K562 (cell line): Measurements from ENCODE around the gene FAM228A. TPM values are rescaled to one million over a fixed set of nuclear protein-coding genes. Genes with fewer than 3 reads are reported as not detected.
A peak's percentile ranks its signal among the peaks of the same experiment; 100 is the strongest.

Experiments
- ATAC-seq: fragments of 200-7000 bp; cut with Tn5 transposase; 3 replicates; pipeline ENCODE4 v1.9.1; 2020; ENCODE audit warnings: moderate library complexity
- BruUV-seq: library from RNA; stranded (reverse); fragments of 400-500 nt; replicated peaks from 2 replicates; lab custom pipeline; 2021; lab: Mats Ljungman, UMichigan
- CTCF ChIA-PET: fragments of 300-600 bp; formaldehyde crosslinking; extraction: SDS; loops from one replicate; lab custom pipeline; 2021; ENCODE audit warnings: low intra/inter-chr PET ratio; lab: Yijun Ruan, JAX
- POLR2A ChIA-PET: fragments of 300-600, 350-650 bp; sonication (Branson Sonifier 250); formaldehyde crosslinking; extraction: SDS; loops from one replicate; lab custom pipeline; 2021; ENCODE audit warnings: antibody characterized with exemption, inconsistent platforms; lab: Yijun Ruan, JAX
- DNase-seq, 4 experiments: peaks; one replicate each; pipeline versions ENCODE4 v3.0.0 to v3.0.0-alpha.2; 2011 to 2018; ENCODE audit warnings: low spot score in 3 of 4, mixed read lengths in 3 of 4; ENCODE audit errors: extremely low read depth in 1 of 4
- FAIRE-seq: peaks from 2 replicates; lab custom pipeline; 2011; peaks lifted over from hg19 to GRCh38; lab: Jason Lieb, UNC
- H2AFZ ChIP-seq: 2 replicates; pipeline ENCODE4 v1.6.0; 2011; ENCODE audit warnings: low read depth, low read length, control low read depth, inconsistent platforms
- H3K27ac ChIP-seq: fragments of 200-600 bp; 3 replicates; pipeline ENCODE4 v1.8.0; 2011; ENCODE audit warnings: low read depth, mild to moderate bottlenecking, control low read depth, inconsistent platforms, low read length, moderate library complexity, mixed read lengths; ENCODE audit errors: extremely low read depth
- H3K27me3 ChIP-seq, 2 experiments: fragments of 300-600 bp in 1 of 2; 2 replicates in 1 of 2; 3 replicates in 1 of 2; pipeline versions ENCODE4 v1.6.0 to v1.8.0; 2011; ENCODE audit warnings: inconsistent platforms in 2 of 2, low read length in 2 of 2, mild to moderate bottlenecking in 1 of 2, mixed read lengths in 1 of 2, moderate library complexity in 1 of 2; ENCODE audit not compliant: control insufficient read depth in 2 of 2, insufficient read depth in 2 of 2
- H3K36me3 ChIP-seq: fragments of 300-600 bp; 3 replicates; pipeline ENCODE4 v1.8.0; 2011; ENCODE audit warnings: mild to moderate bottlenecking, low read length, inconsistent platforms; ENCODE audit not compliant: control insufficient read depth, insufficient read depth
- H3K4me1 ChIP-seq, 2 experiments: fragments of 200-600 bp in 1 of 2; replicated peaks in 1 of 2; 2 replicates in 1 of 2; 3 replicates in 1 of 2; pipeline versions ENCODE4 v1.5.1 to v1.8.0; 2011; ENCODE audit warnings: inconsistent platforms in 2 of 2, low read length in 2 of 2, mild to moderate bottlenecking in 1 of 2, mixed read lengths in 1 of 2, moderate library complexity in 1 of 2; ENCODE audit not compliant: control insufficient read depth in 2 of 2, insufficient read depth in 2 of 2
- H3K4me2 ChIP-seq: 2 replicates; pipeline ENCODE4 v1.6.1; 2011; ENCODE audit warnings: low read length, control low read depth, inconsistent platforms, mixed read lengths; ENCODE audit not compliant: insufficient read depth
- H3K4me3 ChIP-seq: fragments of 200-600 bp; sonication (generic), shearing (Covaris generic); 2 replicates; pipeline ENCODE4 v1.5.1; 2016; ENCODE audit warnings: control low read depth, inconsistent platforms
- H3K79me2 ChIP-seq: fragments of 200-600 bp; 3 replicates; pipeline ENCODE4 v1.8.0; 2011; ENCODE audit warnings: low read length, inconsistent platforms; ENCODE audit not compliant: control insufficient read depth, insufficient read depth
- H3K9ac ChIP-seq, 2 experiments: 2 replicates each; pipeline versions ENCODE4 v1.6.0 to v1.6.1; 2011; ENCODE audit warnings: low read depth in 2 of 2, low read length in 2 of 2, control low read depth in 1 of 2, inconsistent platforms in 1 of 2, mild to moderate bottlenecking in 1 of 2, mixed read lengths in 1 of 2; ENCODE audit not compliant: insufficient read depth in 1 of 2
- H3K9me1 ChIP-seq: one replicate; pipeline ENCODE4 v1.6.0; 2011; ENCODE audit warnings: inconsistent platforms, mild to moderate bottlenecking, low read length, moderate library complexity; ENCODE audit not compliant: control insufficient read depth, insufficient read depth
- H3K9me3 ChIP-seq: replicated peaks from 2 replicates; pipeline ENCODE4 v1.5.1; 2011; ENCODE audit warnings: low read depth, low read length, inconsistent platforms; ENCODE audit not compliant: control insufficient read depth, insufficient read depth
- H4K20me1 ChIP-seq: replicated peaks from 2 replicates; pipeline ENCODE4 v1.6.1; 2011; ENCODE audit warnings: low read length, inconsistent platforms, mixed read lengths; ENCODE audit not compliant: control insufficient read depth, insufficient read depth
- ARID1B ChIP-seq: fragments of 450-650 bp; IDR thresholded peaks from 2 replicates; pipeline ENCODE4 v1.6.1; 2016; ENCODE audit warnings: antibody characterized with exemption, mild to moderate bottlenecking, inconsistent platforms
- ATF7 ChIP-seq: fragments of 450-650 bp; IDR thresholded peaks from 2 replicates; pipeline ENCODE4 v1.7.1; 2014; ENCODE audit warnings: mild to moderate bottlenecking, moderate library complexity
- CBFA2T3 ChIP-seq: fragments of 450-650 bp; IDR thresholded peaks from 2 replicates; pipeline ENCODE4 v1.6.1; 2017
- CREBBP ChIP-seq: IDR thresholded peaks from one replicate; pipeline ENCODE4 v1.6.1; 2012; ENCODE audit warnings: low read depth, mild to moderate bottlenecking, control low read depth, inconsistent platforms, low read length
- DIDO1 ChIP-seq: fragments of 450-650 bp; IDR thresholded peaks from 2 replicates; pipeline ENCODE4 v1.6.1; 2016; ENCODE audit warnings: low read depth, missing biosample characterization, missing genetic modification characterization
- ETS2 ChIP-seq: IDR thresholded peaks from 2 replicates; pipeline ENCODE4 v1.6.1; 2016; ENCODE audit warnings: borderline replicate concordance, missing genetic modification characterization, mild to moderate bottlenecking, moderate library complexity, missing compliant biosample characterization; ENCODE audit not compliant: poor library complexity, severe bottlenecking
- GTF2A2 ChIP-seq: IDR thresholded peaks from 2 replicates; pipeline ENCODE4 v1.6.1; 2016; ENCODE audit warnings: mild to moderate bottlenecking, missing genetic modification characterization, missing compliant biosample characterization
- MTA2 ChIP-seq: fragments of 450-650 bp; IDR thresholded peaks from 2 replicates; pipeline ENCODE4 v1.6.1; 2016; ENCODE audit warnings: low read depth
- NELFE ChIP-seq: IDR thresholded peaks from 2 replicates; pipeline ENCODE4 v1.6.1; 2011; ENCODE audit warnings: mild to moderate bottlenecking; ENCODE audit not compliant: insufficient read depth, insufficient read length
- NFRKB ChIP-seq: fragments of 450-650 bp; IDR thresholded peaks from 2 replicates; pipeline ENCODE4 v1.6.1; 2016; ENCODE audit warnings: low read depth
- POLR2AphosphoS5 ChIP-seq: IDR thresholded peaks from 2 replicates; pipeline ENCODE4 v1.6.1; 2011; ENCODE audit warnings: mild to moderate bottlenecking, low read depth, low read length, moderate library complexity; ENCODE audit not compliant: control insufficient read depth, insufficient read depth
- PURB ChIP-seq: sonication (generic); formaldehyde crosslinking; IDR thresholded peaks from 2 replicates; pipeline ENCODE4 v1.9.0; 2021; ENCODE audit warnings: low read depth, mild to moderate bottlenecking, missing genetic modification reagents
- RAD21 ChIP-seq, 2 experiments: fragments of 250-450 bp in 1 of 2; fragments of 450-650 bp in 1 of 2; sonication (Bioruptor Pico) in 1 of 2; formaldehyde crosslinking in 1 of 2; IDR thresholded peaks in 1 of 2; conservative IDR thresholded peaks in 1 of 2; 2 replicates each; pipeline versions ENCODE4 v1.4.0 to v1.8.0; 2020 to 2022; ENCODE audit warnings: mild to moderate bottlenecking in 2 of 2, moderate library complexity in 1 of 2
- SMC3 ChIP-seq: conservative IDR thresholded peaks from 2 replicates; pipeline ENCODE4 v1.6.1; 2011; ENCODE audit warnings: low read depth, low read length, improper control_type of control experiment; ENCODE audit not compliant: insufficient read depth
- TAL1 ChIP-seq: fragments of 450-650 bp; IDR thresholded peaks from 2 replicates; pipeline ENCODE4 v1.6.1; 2016; ENCODE audit warnings: mild to moderate bottlenecking
- TCF3 ChIP-seq: sonication (generic); formaldehyde crosslinking; IDR thresholded peaks from 2 replicates; pipeline ENCODE4 v1.4.0; 2020; ENCODE audit warnings: mild to moderate bottlenecking, missing genetic modification reagents
- ZMIZ1 ChIP-seq, 2 experiments: fragments of 150-350 bp in 1 of 2; IDR thresholded peaks; 2 replicates each; pipeline ENCODE4 v1.6.1; 2012 to 2016; ENCODE audit warnings: low read depth in 2 of 2, low read length in 2 of 2, mild to moderate bottlenecking in 1 of 2, moderate library complexity in 1 of 2
- WGBS: fragments of 100-300 bp; shearing (Covaris generic); methylation state at CpG from one replicate; pipeline ENCODE4 v1.1.6; 2016; ENCODE audit warnings: low coverage, mixed read lengths; ENCODE audit not compliant: insufficient coverage; ENCODE audit errors: missing lambda C conversion rate; 5-methylcytosine and 5-hydroxymethylcytosine counted together
- in situ Hi-C: fragments of 300-500 bp; cut with MboI; formaldehyde crosslinking; loops from 4 replicates; pipeline ENCODE4 v1.15.0; 2018; ENCODE audit warnings: inconsistent platforms, mixed read lengths
- intact Hi-C: fragments of 100-400 bp; cut with micrococcal nuclease; formaldehyde crosslinking; loops from 2 replicates; pipeline ENCODE4 v1.14.2; 2022
- polyA plus RNA-seq, 8 experiments: library from polyadenylated mRNA; depleted of rRNA in 4 of 8; stranded (reverse) in 5 of 8; unstranded in 3 of 8; fragments of >200 nt; fragmentation: Nextera tagmentation in 2 of 8; fragmentation: Illumina TruSeq in 1 of 8; extraction: Ambion mirVana in 2 of 8; extraction: Trizol in 1 of 8; gene quantifications; 2 replicates each; pipeline versions ENCODE4 v1.2.1 to v1.2.3, GENCODE V29; 2011 to 2014; ENCODE audit warnings: inconsistent platforms in 1 of 8, missing spikeins in 1 of 8
- total RNA-seq, 7 experiments: library from RNA; depleted of rRNA in 6 of 7; stranded (reverse); fragments of >200 nt in 6 of 7; fragmentation: Illumina TruSeq in 2 of 7; extraction: Trizol in 2 of 7; gene quantifications; 2 replicates each; pipeline versions ENCODE4 v1.2.1 to v1.2.3, GENCODE V29; 2011 to 2021; ENCODE audit warnings: low replicate concordance in 1 of 7

Gene FAM228A
- total and polyA plus RNA-seq, 9 of the 15 experiments (the other 6 are each of a cell fraction or from before 2014, with no cell fraction given), result not detected

GRCh38 chr2:24237313-24237712, 62.5 kb downstream of the FAM228A start:
- in situ Hi-C loops, result no loop called here
- Histone ChIP-seq H3K9me1 (no peaks in the 10 kb centered on the region), H4K20me1 (no peaks in the 10 kb centered on the region), H3K4me1 (no peaks in the 10 kb centered on the region), H3K27me3 (no peaks in the 10 kb centered on the region), H2AFZ (no peak overlapping the region), H3K27ac (no peak overlapping the region), H3K36me3 (no peaks in the 10 kb centered on the region), H3K9me3 (no peaks in the 10 kb centered on the region), H3K4me3 (no peak overlapping the region), H3K4me2 (no peak overlapping the region), H3K79me2 (no peaks in the 10 kb centered on the region), H3K9ac (no peak overlapping the region)
- ChIA-PET CTCF (no interaction called here), POLR2A (no interaction called here)
- intact Hi-C loops, result no loop called here
- ATAC-seq (peak; percentile 43; the same call in 2 of the 3 replicates), DNase-seq (peak in 1 of 4 experiments; percentile 25), FAIRE-seq (no peak)
- 60% methylated on average over 1 of the region's 1 CpG for WGBS
- TF ChIP-seq RAD21 (CRISPR knock-in tag; conservative IDR thresholded peaks at IDR 0.05 in 1 of 2, IDR thresholded peaks at IDR 0.05 in 1 of 2), result 0 out of 4 replicates have a peak, but pooled peaks of 1 of the 2 experiments have one; percentile 12
- no peak for TF ChIP-seq ETS2
- TF ChIP-seq TCF3 (CRISPR knock-in tag), result peak; percentile 22; the same call in 1 of the 2 replicates
- no peak for TF ChIP-seq DIDO1 (tag)
- TF ChIP-seq TAL1, result peak; percentile 39; the same call in 1 of the 2 replicates
- TF ChIP-seq CBFA2T3, result peak; percentile 42
- no peak for TF ChIP-seq NELFE
- TF ChIP-seq ARID1B, result peak; percentile 37; the same call in 1 of the 2 replicates
- no peak for TF ChIP-seq SMC3
- TF ChIP-seq MTA2, result no peak
- TF ChIP-seq ATF7, result no peak
- no peak for TF ChIP-seq PURB
- TF ChIP-seq GTF2A2 (tag), result no peak
- TF ChIP-seq NFRKB, result no peak
- no peak for TF ChIP-seq CREBBP
- TF ChIP-seq ZMIZ1 (IDR thresholded peaks at IDR 0.05; ENCODE audit: low read depth in 2 of 2, low read length in 2 of 2), result no peak
- no peak for TF ChIP-seq POLR2AphosphoS5
- no TSS peak for BruUV-seq
